CD4-positive, CD25-positive, alpha-beta regulatory T cell (primary cell): ENCODE results near the gene TSPAN16. TPM values are rescaled to one million over a fixed set of nuclear protein-coding genes. Genes with fewer than 3 reads are reported as not detected.
A peak's percentile ranks its signal among the peaks of the same experiment; 100 is the strongest.

Experiments used
- ATAC-seq, 2 donors: fragments of 150-1000 bp; cut with Tn5 transposase; one replicate each; pipeline ENCODE4 v1.10.0; 2021; ENCODE audit warnings: low read depth in 2 of 2, moderate number of reproducible peaks in 2 of 2, moderate library complexity in 1 of 2
- DNase-seq, 3 donors: peaks; one replicate each; pipeline versions ENCODE4 v3.0.0 to v3.0.0-alpha.2; 2012 to 2022; ENCODE audit warnings: mixed read lengths in 1 of 3
- H3K27ac ChIP-seq: one replicate; pipeline ENCODE4 v1.7.0; 2013; ENCODE audit warnings: mild to moderate bottlenecking, low read length; ENCODE audit not compliant: insufficient read depth, poor library complexity, severe bottlenecking
- H3K27me3 ChIP-seq: one replicate; pipeline ENCODE4 v1.7.0; 2013; ENCODE audit warnings: low read length; ENCODE audit not compliant: control insufficient read depth, insufficient read depth
- H3K36me3 ChIP-seq: one replicate; pipeline ENCODE4 v1.7.0; 2013; ENCODE audit warnings: mild to moderate bottlenecking, low read length, moderate library complexity; ENCODE audit not compliant: control insufficient read depth, insufficient read depth
- H3K4me1 ChIP-seq: 2 replicates; pipeline ENCODE4 v1.7.0; 2013; ENCODE audit warnings: mild to moderate bottlenecking, low read length; ENCODE audit not compliant: insufficient read depth, control insufficient read depth, poor library complexity, severe bottlenecking
- H3K4me3 ChIP-seq: one replicate; pipeline ENCODE4 v1.7.0; 2013; ENCODE audit warnings: low read depth, mild to moderate bottlenecking, low read length, moderate library complexity
- H3K9me3 ChIP-seq, 2 experiments: 1 replicate in 1 of 2; 2 replicates in 1 of 2; pipeline ENCODE4 v1.7.0; 2013; ENCODE audit warnings: low read length in 2 of 2, mild to moderate bottlenecking in 1 of 2, moderate library complexity in 1 of 2; ENCODE audit not compliant: control insufficient read depth in 2 of 2
- H3K27ac Mint-ChIP-seq, 3 donors: one replicate each; pipeline ENCODE4 v1.8.0; 2020 to 2022; ENCODE audit warnings: mild to moderate bottlenecking in 3 of 3, mixed read lengths in 3 of 3, moderate library complexity in 2 of 3
- H3K27me3 Mint-ChIP-seq: one replicate; pipeline ENCODE4 v1.8.0; 2022; ENCODE audit warnings: mild to moderate bottlenecking, mixed read lengths
- H3K36me3 Mint-ChIP-seq: one replicate; pipeline ENCODE4 v1.8.0; 2020; ENCODE audit warnings: mixed read lengths
- H3K4me1 Mint-ChIP-seq, 4 donors: one replicate each; pipeline ENCODE4 v1.8.0; 2020 to 2022; ENCODE audit warnings: mixed read lengths in 4 of 4, mild to moderate bottlenecking in 1 of 4
- H3K4me3 Mint-ChIP-seq, 4 donors: one replicate each; pipeline ENCODE4 v1.8.0; 2020 to 2022; ENCODE audit warnings: mild to moderate bottlenecking in 4 of 4, mixed read lengths in 4 of 4, moderate library complexity in 3 of 4
- H3K9me3 Mint-ChIP-seq, 7 donors: one replicate each; pipeline ENCODE4 v1.8.0; 2020 to 2022; ENCODE audit warnings: mixed read lengths in 7 of 7, mild to moderate bottlenecking in 3 of 7, moderate library complexity in 2 of 7
- polyA plus RNA-seq, 4 donors: library from polyadenylated mRNA; unstranded; fragments of 300-500 nt; fragmentation: Illumina TruSeq; gene quantifications; one replicate each; pipeline ENCODE4 v1.2.3, GENCODE V29; 2021
- total RNA-seq: library from RNA; stranded (reverse); gene quantifications from one replicate; pipeline ENCODE4 v1.2.3, GENCODE V29; 2022

Gene TSPAN16
- total and polyA plus RNA-seq, 5 donors from 2014 or later: not detected

- Mint-ChIP-seq H3K4me3 (no peak overlapping the region), H3K36me3 (no peaks in the 10 kb centered on the region), H3K4me1 (peaks cover 0 to 3% (median 0%) of the 10 kb centered on the region in 4 donors), H3K27me3 (peaks cover 17% of the 10 kb centered on the region), H3K27ac (no peak overlapping the region), H3K9me3 (peaks cover 0 to 2% (median 0%) of the 10 kb centered on the region in 7 donors)
- H3K27me3 ChIP-seq: peaks cover 1% of the 10 kb centered on the region
- no peak for DNase-seq
- H3K4me3 ChIP-seq: no peak overlapping the region
- H3K36me3 ChIP-seq: no peaks in the 10 kb centered on the region
- H3K4me1 ChIP-seq: no peaks in the 10 kb centered on the region
- ATAC-seq: no peak
- no peak overlapping the region for H3K27ac ChIP-seq
- H3K9me3 ChIP-seq: no peaks in the 10 kb centered on the region
Observed at GRCh38 chr19:11286312-11286974, 9.5 kb upstream of the TSPAN16 start.

- ATAC-seq: no peak
- peaks cover 0 to 1% (median 0%) of the 10 kb centered on the region in 4 donors for H3K4me1 Mint-ChIP-seq
- Histone ChIP-seq H3K27me3 (no peaks in the 10 kb centered on the region), H3K9me3 (no peaks in the 10 kb centered on the region), H3K4me3 (no peak overlapping the region), H3K4me1 (peaks cover under 1% of the 10 kb centered on the region), H3K36me3 (no peaks in the 10 kb centered on the region), H3K27ac (no peak overlapping the region)
- peaks cover 11% of the 10 kb centered on the region for H3K27me3 Mint-ChIP-seq
- H3K36me3 Mint-ChIP-seq: no peaks in the 10 kb centered on the region
- no peaks in the 10 kb centered on the region for H3K9me3 Mint-ChIP-seq
- no peak overlapping the region for H3K4me3 Mint-ChIP-seq
- peak in 1 of 3 donors; percentile 15 for DNase-seq
- H3K27ac Mint-ChIP-seq: no peak overlapping the region
Observed at GRCh38 chr19:11288349-11288748, 7.6 kb upstream of the TSPAN16 start.

GRCh38 chr19:11290256-11290655, 5.7 kb upstream of the TSPAN16 start:
- Mint-ChIP-seq H3K9me3 (no peaks in the 10 kb centered on the region), H3K27ac (no peak overlapping the region), H3K36me3 (no peaks in the 10 kb centered on the region), H3K27me3 (peaks cover 10% of the 10 kb centered on the region), H3K4me1 (peaks cover 0 to 10% (median 4%) of the 10 kb centered on the region in 4 donors), H3K4me3 (no peak overlapping the region)
- H3K9me3 ChIP-seq: no peaks in the 10 kb centered on the region
- no peak overlapping the region for H3K27ac ChIP-seq
- DNase-seq: no peak
- H3K4me1 ChIP-seq: peaks cover 8% of the 10 kb centered on the region
- H3K27me3 ChIP-seq: no peaks in the 10 kb centered on the region
- ATAC-seq: no peak
- no peak overlapping the region for H3K4me3 ChIP-seq
- H3K36me3 ChIP-seq: no peaks in the 10 kb centered on the region

- DNase-seq: no peak
- H3K4me3 Mint-ChIP-seq: no peak overlapping the region
- H3K27ac Mint-ChIP-seq: no peak overlapping the region
- Histone ChIP-seq H3K27me3 (no peaks in the 10 kb centered on the region), H3K36me3 (no peaks in the 10 kb centered on the region), H3K9me3 (no peaks in the 10 kb centered on the region), H3K27ac (no peak overlapping the region), H3K4me1 (peaks cover 8% of the 10 kb centered on the region), H3K4me3 (no peak overlapping the region)
- no peaks in the 10 kb centered on the region for H3K9me3 Mint-ChIP-seq
- peaks cover 14% of the 10 kb centered on the region for H3K27me3 Mint-ChIP-seq
- H3K4me1 Mint-ChIP-seq: peaks cover 0 to 10% (median 4%) of the 10 kb centered on the region in 4 donors
- no peak for ATAC-seq
- no peaks in the 10 kb centered on the region for H3K36me3 Mint-ChIP-seq
Observed at GRCh38 chr19:11291415-11291814, 4.5 kb upstream of the TSPAN16 start.

GRCh38 chr19:11291991-11292390, 4.0 kb upstream of the TSPAN16 start:
- Mint-ChIP-seq H3K27me3 (peaks cover 17% of the 10 kb centered on the region), H3K4me1 (peaks cover 0 to 10% (median 4%) of the 10 kb centered on the region in 4 donors), H3K36me3 (no peaks in the 10 kb centered on the region), H3K27ac (no peak overlapping the region), H3K9me3 (no peaks in the 10 kb centered on the region), H3K4me3 (no peak overlapping the region)
- no peak overlapping the region for H3K4me3 ChIP-seq
- DNase-seq (no peak), ATAC-seq (no peak)
- no peaks in the 10 kb centered on the region for H3K9me3 ChIP-seq
- H3K36me3 ChIP-seq: no peaks in the 10 kb centered on the region
- no peaks in the 10 kb centered on the region for H3K27me3 ChIP-seq
- no peak overlapping the region for H3K27ac ChIP-seq
- peaks cover 8% of the 10 kb centered on the region for H3K4me1 ChIP-seq

GRCh38 chr19:11293433-11294389, 2.2 kb upstream of the TSPAN16 start:
- peaks cover 0 to 10% (median 4%) of the 10 kb centered on the region in 4 donors for H3K4me1 Mint-ChIP-seq
- Histone ChIP-seq H3K4me1 (peaks cover 8% of the 10 kb centered on the region), H3K27ac (no peak overlapping the region), H3K4me3 (no peak overlapping the region), H3K9me3 (no peaks in the 10 kb centered on the region), H3K27me3 (no peaks in the 10 kb centered on the region), H3K36me3 (no peaks in the 10 kb centered on the region)
- peaks cover 17% of the 10 kb centered on the region for H3K27me3 Mint-ChIP-seq
- H3K4me3 Mint-ChIP-seq: peak overlapping the region; percentile 1 to 74 (median 36)
- peak; percentile 64 to 81 (median 68) for DNase-seq
- no peaks in the 10 kb centered on the region for H3K36me3 Mint-ChIP-seq
- ATAC-seq: peak; percentile 92 to 93
- no peaks in the 10 kb centered on the region for H3K9me3 Mint-ChIP-seq
- H3K27ac Mint-ChIP-seq: peak overlapping the region in 1 of 3 donors; percentile 80

- Mint-ChIP-seq H3K4me3 (no peak overlapping the region), H3K27me3 (peaks cover 17% of the 10 kb centered on the region), H3K36me3 (no peaks in the 10 kb centered on the region), H3K4me1 (peaks cover 0 to 10% (median 4%) of the 10 kb centered on the region in 4 donors), H3K9me3 (no peaks in the 10 kb centered on the region), H3K27ac (no peak overlapping the region)
- no peaks in the 10 kb centered on the region for H3K36me3 ChIP-seq
- ATAC-seq (no peak), DNase-seq (no peak)
- H3K4me3 ChIP-seq: no peak overlapping the region
- no peaks in the 10 kb centered on the region for H3K27me3 ChIP-seq
- no peaks in the 10 kb centered on the region for H3K9me3 ChIP-seq
- peaks cover 8% of the 10 kb centered on the region for H3K4me1 ChIP-seq
- H3K27ac ChIP-seq: no peak overlapping the region
Observed at GRCh38 chr19:11295180-11295579, 780 bp upstream of the TSPAN16 start.
